ENCODE measurements around the gene ADORA2A. TPM values are rescaled to one million over a fixed set of nuclear protein-coding genes. Genes with fewer than 3 reads are reported as not detected.

ADORA2A gene
- total and polyA plus RNA-seq, 2 of the 8 experiments (the other 6 are each of a cell fraction or from before 2014, with no cell fraction given) = 7.1 to 20.3 TPM

DNA sequence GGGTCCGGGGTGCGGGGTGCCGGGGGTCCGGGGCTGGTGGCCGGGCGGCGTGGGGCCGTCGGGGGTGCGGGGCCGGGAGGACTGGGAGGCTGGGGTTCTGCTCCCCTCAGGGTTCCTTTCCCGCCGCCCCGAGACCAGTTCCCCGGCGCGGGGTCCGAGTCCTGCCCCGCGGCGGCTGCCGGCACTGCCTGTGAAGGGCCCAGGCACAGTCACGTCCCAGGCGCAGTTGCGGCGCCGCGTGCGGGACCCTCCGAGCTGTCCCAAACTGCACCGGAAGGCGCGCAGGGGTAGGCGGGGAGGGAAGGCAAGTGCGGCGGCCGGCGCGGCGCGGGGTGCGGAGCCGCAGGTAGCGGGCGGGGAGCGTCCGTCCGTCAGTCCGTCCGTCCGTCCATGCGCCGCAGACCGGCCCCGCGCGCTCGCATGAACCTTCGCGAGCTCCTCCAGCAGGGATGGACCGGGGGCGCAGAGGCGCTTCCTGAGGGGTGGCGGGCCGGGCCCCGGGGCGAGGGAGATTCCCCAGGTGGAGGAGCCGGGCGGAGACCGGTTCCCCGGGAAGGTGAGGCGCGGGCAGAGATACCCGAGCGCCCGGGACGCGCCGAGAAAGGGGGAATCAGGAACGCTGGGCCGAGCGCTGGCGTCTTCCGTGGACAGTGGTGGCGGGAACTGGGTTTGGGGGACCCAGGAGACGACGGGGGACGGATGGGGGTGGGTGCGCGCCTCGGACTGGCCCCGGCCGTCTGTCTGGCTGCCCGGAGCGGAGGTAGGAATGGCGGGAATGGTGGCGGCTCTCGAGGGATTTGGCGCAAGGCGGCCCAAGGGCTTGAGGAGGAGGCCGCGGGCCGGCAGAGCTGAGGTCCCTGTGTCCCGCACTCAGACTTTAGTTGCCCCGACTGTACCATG is 3.1 kb upstream of the ADORA2A start:
- Histone ChIP-seq H4K8ac (ENCODE audit: extremely low read depth, insufficient read depth, low read length) (peak overlapping the region; percentile 75), H3K23me2 (ENCODE audit: low read depth, low read length) (peaks cover 6% of the 10 kb centered on the region; the same call in 1 of the 2 replicates), H3K18ac (ENCODE audit: extremely low read depth, low read length) (peak overlapping the region; percentile 51), H3K9ac (replicated peaks in 1 of 4; ENCODE audit: extremely low read depth in 1 of 4, low read depth in 3 of 4, low read length in 3 of 4) (peak overlapping the region in 2 of 4 experiments; percentile 21 to 60; a peak in 4 of 7 replicates), H2BK20ac (ENCODE audit: low read length) (no peak overlapping the region), H2BK5ac (ENCODE audit: low read depth, low read length) (no peak overlapping the region), H3K9me3 (ENCODE audit: insufficient read depth in 2 of 2, low read depth in 1 of 2, low read length in 1 of 2) (no peaks in the 10 kb centered on the region), H2BK120ac (replicated peaks; ENCODE audit: low read depth, low read length) (no peak overlapping the region), H3K79me2 (ENCODE audit: control insufficient read depth in 1 of 2, insufficient read depth in 2 of 2, low read length in 2 of 2) (no peaks in the 10 kb centered on the region), H3K23ac (ENCODE audit: insufficient read length) (no peak overlapping the region), H3K79me1 (ENCODE audit: low read depth, low read length) (no peaks in the 10 kb centered on the region), H3K14ac (ENCODE audit: insufficient read length) (no peak overlapping the region), H3K4me1 (replicated peaks in 1 of 4; ENCODE audit: control insufficient read depth in 3 of 4, insufficient read depth in 4 of 4, low read length in 3 of 4) (peaks cover 4 to 31% (median 21%) of the 10 kb centered on the region in 4 experiments), H2AK5ac (ENCODE audit: low read depth, low read length) (no peak overlapping the region), H2BK12ac (ENCODE audit: low read depth, low read length) (no peak overlapping the region), H3K4me3 (ENCODE audit: extremely low read depth in 1 of 4, insufficient read depth in 2 of 4, low read depth in 3 of 4, low read length in 4 of 4) (peak overlapping the region; percentile 39 to 73 (median 55)), H3K56ac (replicated peaks; ENCODE audit: insufficient read length, low read depth, low read length) (no peak overlapping the region), H3K4me2 (ENCODE audit: insufficient read depth in 1 of 2, low read depth in 2 of 2, low read length in 2 of 2) (peak overlapping the region; percentile 52 to 89; a peak in 3 of 4 replicates), H3K27ac (ENCODE audit: low read depth, low read length) (no peak overlapping the region), H4K91ac (replicated peaks; ENCODE audit: insufficient read length, low read length) (no peak overlapping the region), H3K4ac (replicated peaks; ENCODE audit: insufficient read length, low read depth, low read length) (no peak overlapping the region), H3K27me3 (replicated peaks in 1 of 4; ENCODE audit: control insufficient read depth in 3 of 4, extremely low read depth in 1 of 4, insufficient read depth in 3 of 4, low read length in 3 of 4) (peaks cover 3 to 23% (median 15%) of the 10 kb centered on the region in 4 experiments), H3K36me3 (ENCODE audit: control insufficient read depth in 2 of 4, insufficient read depth in 4 of 4, low read length in 3 of 4) (no peaks in the 10 kb centered on the region), H4K5ac (ENCODE audit: insufficient read length, low read depth, low read length) (no peak overlapping the region), H2BK15ac (ENCODE audit: low read length) (no peak overlapping the region), H4K20me1 (replicated peaks in 1 of 2; ENCODE audit: control insufficient read depth in 1 of 2, insufficient read depth in 2 of 2, low read length in 2 of 2) (no peaks in the 10 kb centered on the region), H2AFZ (ENCODE audit: low read length) (no peak overlapping the region; the same call in 1 of the 2 replicates)
- DNase-seq (ENCODE audit: low read depth in 1 of 2, low spot score in 2 of 2) (peak in 1 of 2 experiments; percentile 77), FAIRE-seq (no peak)
- CTCF ChIA-PET (ENCODE audit: partially characterized antibody) = interaction anchor here (0.6 to 10.6 kb wide), 11 partner anchors 10 to 123 kb away, joined by 3 to 201 read pairs (median 4); partner anchors contain the start of gene UPB1
- POLR2A ChIA-PET (ENCODE audit: partially characterized antibody) = interaction anchor here (1.0 to 1.9 kb wide), 7 partner anchors 29 to 131 kb away, joined by 3 to 7 read pairs (median 3); partner anchors contain the start of genes GUCD1 and UPB1
- WGBS, 2 experiments (ENCODE audit: extremely low coverage in 1 of 2, insufficient coverage in 1 of 2, insufficient read length in 1 of 2, insufficient replicate concordance in 2 of 2, low coverage in 1 of 2, low lambda C conversion rate in 2 of 2, missing lambda C conversion rate in 1 of 2) = 4% methylated on average over 54 of the region's 105 CpGs; no CpG with 5 or more reads in 1 of the 2 experiments
- TF ChIP-seq CHD2 (IDR thresholded peaks at IDR 0.05; ENCODE audit: low read length) (no peak), SIX5 (IDR thresholded peaks at IDR 0.05; ENCODE audit: low read depth, low read length) (no peak), RBBP5 (IDR thresholded peaks at IDR 0.05; ENCODE audit: borderline replicate concordance, low read depth, low read length) (peak; percentile 20; the same call in 1 of the 2 replicates), MAFK (IDR thresholded peaks at IDR 0.05; ENCODE audit: low read depth, low read length) (no peak), SUZ12 (IDR thresholded peaks at IDR 0.05; ENCODE audit: low read length) (peak; percentile 58), TCF12 (IDR thresholded peaks at IDR 0.05; ENCODE audit: low read depth, low read length) (no peak), TAF1 (IDR thresholded peaks at IDR 0.05; ENCODE audit: low read depth, low read length) (no peak), KDM4A (IDR thresholded peaks at IDR 0.05; ENCODE audit: low read depth, low read length, severe bottlenecking) (no peak), SIRT6 (IDR thresholded peaks at IDR 0.05; ENCODE audit: low read length) (no peak), CTBP2 (IDR thresholded peaks at IDR 0.05; ENCODE audit: borderline replicate concordance, insufficient read depth, insufficient read length, low read length) (no peak)
- TF ChIP-seq, protein P1, sequence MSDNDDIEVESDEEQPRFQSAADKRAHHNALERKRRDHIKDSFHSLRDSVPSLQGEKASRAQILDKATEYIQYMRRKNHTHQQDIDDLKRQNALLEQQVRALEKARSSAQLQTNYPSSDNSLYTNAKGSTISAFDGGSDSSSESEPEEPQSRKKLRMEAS (IDR thresholded peaks at IDR 0.05) = peak; percentile 71
